Type B pancreatic cell (in vitro differentiated cells): ENCODE measurements around the gene NSD2. TPM values are rescaled to one million over a fixed set of nuclear protein-coding genes. Genes with fewer than 3 reads are reported as not detected.
"Not testable (repeated sequence)": the region's sequence is repeated elsewhere in the genome, so short reads cannot be mapped to it uniquely, and the experiment has no call there.

Experiments used
- DNase-seq: peaks from one replicate; pipeline ENCODE4 v3.0.0; 2021; ENCODE audit warnings: mixed read lengths; ENCODE audit not compliant: unreplicated experiment; ENCODE audit errors: extremely low spot score
- H3K27ac Mint-ChIP-seq: 2 replicates; pipeline ENCODE4 v1.8.0; 2021; ENCODE audit warnings: mild to moderate bottlenecking, mixed read lengths
- H3K27me3 Mint-ChIP-seq: 2 replicates; pipeline ENCODE4 v1.8.0; 2021; ENCODE audit warnings: mixed read lengths
- H3K36me3 Mint-ChIP-seq: 2 replicates; pipeline ENCODE4 v1.8.0; 2021; ENCODE audit warnings: mixed read lengths
- H3K4me1 Mint-ChIP-seq: one replicate; pipeline ENCODE4 v1.8.0; 2021; ENCODE audit warnings: mixed read lengths; ENCODE audit not compliant: unreplicated experiment
- H3K4me3 Mint-ChIP-seq: 2 replicates; pipeline ENCODE4 v1.8.0; 2021; ENCODE audit warnings: mild to moderate bottlenecking, mixed read lengths
- H3K9me3 Mint-ChIP-seq: 2 replicates; pipeline ENCODE4 v1.8.0; 2021; ENCODE audit warnings: mixed read lengths
- CTCF ChIP-seq: fragments of 200-600 bp; sonication (generic); conservative IDR thresholded peaks from 2 replicates; pipeline ENCODE4 v1.5.0; 2021; ENCODE audit warnings: antibody characterized with exemption, mild to moderate bottlenecking
- total RNA-seq: library from RNA; stranded (reverse); gene quantifications from 2 replicates; pipeline ENCODE4 v1.2.1, GENCODE V29; 2021; ENCODE audit warnings: low replicate concordance

The NSD2 gene
- total RNA-seq, 1 donor from 2014 or later, result 156 TPM

DNA sequence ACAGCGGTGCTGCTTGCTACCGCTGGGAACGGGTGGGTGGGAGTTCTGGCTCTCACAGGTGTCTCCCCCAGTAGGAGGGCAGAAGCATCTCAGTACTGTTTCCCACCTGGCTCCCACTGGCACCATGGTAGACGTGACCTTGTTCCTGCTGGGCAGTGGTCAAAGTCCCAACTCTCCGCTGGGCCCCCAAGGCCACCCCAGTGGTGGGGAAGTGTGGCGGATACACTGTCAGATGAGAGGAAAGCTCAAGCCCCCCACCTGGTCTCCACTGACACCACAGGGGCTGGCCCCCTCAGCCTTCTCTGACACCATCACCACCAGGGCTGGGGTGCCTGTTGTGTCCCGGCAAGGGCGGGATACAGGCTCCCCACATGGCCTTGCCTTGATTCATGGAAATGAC lies 39.9 kb upstream of the NSD2 start:
- no peaks in the 10 kb centered on the region for H3K9me3 Mint-ChIP-seq
- no peaks in the 10 kb centered on the region for H3K27me3 Mint-ChIP-seq
- no peak for TF ChIP-seq CTCF
- no peak overlapping the region for H3K27ac Mint-ChIP-seq
- no peaks in the 10 kb centered on the region for H3K4me1 Mint-ChIP-seq
- no peak overlapping the region for H3K4me3 Mint-ChIP-seq
- H3K36me3 Mint-ChIP-seq, result peaks cover 20% of the 10 kb centered on the region
- DNase-seq, result no peak

GRCh38 chr4:1832690-1833089 lies 38.5 kb upstream of the NSD2 start:
- H3K36me3 Mint-ChIP-seq, result peaks cover 21% of the 10 kb centered on the region
- no peaks in the 10 kb centered on the region for H3K27me3 Mint-ChIP-seq
- no peak overlapping the region for H3K27ac Mint-ChIP-seq
- H3K4me3 Mint-ChIP-seq, result no peak overlapping the region
- no peaks in the 10 kb centered on the region for H3K4me1 Mint-ChIP-seq
- no peak for TF ChIP-seq CTCF
- no peak for DNase-seq
- no peaks in the 10 kb centered on the region for H3K9me3 Mint-ChIP-seq

GRCh38 chr4:1833307-1834046 lies 37.7 kb upstream of the NSD2 start:
- Mint-ChIP-seq H3K9me3 (no peaks in the 10 kb centered on the region), H3K4me3 (no peak overlapping the region), H3K27ac (no peak overlapping the region), H3K4me1 (no peaks in the 10 kb centered on the region), H3K27me3 (no peaks in the 10 kb centered on the region), H3K36me3 (peaks cover 21% of the 10 kb centered on the region)
- no peak for TF ChIP-seq CTCF
- DNase-seq, result no peak

DNA sequence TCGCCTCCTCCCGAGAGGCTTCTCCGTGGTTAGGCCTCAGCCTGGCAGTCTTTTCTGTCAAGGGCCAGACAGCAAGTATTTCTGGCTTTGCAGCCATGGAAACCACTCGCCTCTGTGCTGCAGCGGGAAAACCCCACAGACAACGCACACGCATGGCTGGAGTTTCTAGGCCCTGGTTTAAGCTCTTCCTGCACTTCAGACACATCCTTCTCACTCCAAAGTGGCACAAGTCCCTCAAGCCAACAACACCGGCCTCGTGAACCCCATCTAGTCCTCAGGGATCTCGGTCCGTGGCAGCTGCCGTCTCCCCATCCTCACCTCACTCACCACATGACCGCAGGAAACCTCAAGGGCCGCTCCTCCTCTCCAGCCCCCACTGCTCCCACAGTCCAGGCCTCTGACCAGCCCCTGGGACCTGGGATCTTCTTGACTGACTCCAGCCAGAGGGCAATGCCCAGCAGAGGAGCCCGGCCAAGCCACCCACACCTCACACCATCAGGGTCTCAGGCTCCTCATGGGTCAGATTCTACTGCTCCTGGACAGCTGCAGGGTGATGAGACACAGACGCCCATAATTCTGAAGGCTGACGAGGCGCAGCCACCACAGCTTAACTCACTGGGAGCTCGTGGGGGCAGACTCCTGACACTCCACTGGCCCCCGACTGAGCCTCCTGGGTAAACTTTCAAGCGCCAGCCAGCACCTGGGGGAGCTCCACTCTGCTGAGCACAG lies 37.0 kb upstream of the NSD2 start:
- peaks cover 21% of the 10 kb centered on the region for H3K36me3 Mint-ChIP-seq
- H3K4me3 Mint-ChIP-seq, result no peak overlapping the region
- no peak for DNase-seq
- H3K27me3 Mint-ChIP-seq, result no peaks in the 10 kb centered on the region
- no peak overlapping the region for H3K27ac Mint-ChIP-seq
- H3K9me3 Mint-ChIP-seq, result no peaks in the 10 kb centered on the region
- no peak for TF ChIP-seq CTCF
- no peaks in the 10 kb centered on the region for H3K4me1 Mint-ChIP-seq

DNA sequence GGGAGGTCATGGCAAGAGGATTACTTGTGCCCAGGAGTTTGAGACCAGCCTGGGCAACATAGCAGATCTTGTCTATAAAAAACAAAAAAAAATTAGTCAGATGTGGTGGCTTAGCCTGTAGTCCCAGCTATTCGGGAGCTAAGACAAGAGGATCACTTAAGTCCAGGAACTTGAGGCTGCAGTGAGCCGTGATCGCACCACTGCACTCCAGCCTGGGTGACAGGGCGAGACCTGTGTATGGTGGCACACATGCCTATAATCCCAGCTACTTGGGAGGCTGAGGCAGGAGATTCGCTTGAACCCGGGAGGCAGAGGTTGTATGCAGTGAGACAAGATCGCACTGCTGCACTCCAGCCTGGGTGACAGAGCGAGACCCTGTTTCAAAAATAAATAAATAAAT lies 35.4 kb upstream of the NSD2 start:
- not testable (repeated sequence) for H3K27ac Mint-ChIP-seq, H3K4me3 Mint-ChIP-seq, H3K4me1 Mint-ChIP-seq, H3K27me3 Mint-ChIP-seq, H3K36me3 Mint-ChIP-seq, DNase-seq, H3K9me3 Mint-ChIP-seq

DNA sequence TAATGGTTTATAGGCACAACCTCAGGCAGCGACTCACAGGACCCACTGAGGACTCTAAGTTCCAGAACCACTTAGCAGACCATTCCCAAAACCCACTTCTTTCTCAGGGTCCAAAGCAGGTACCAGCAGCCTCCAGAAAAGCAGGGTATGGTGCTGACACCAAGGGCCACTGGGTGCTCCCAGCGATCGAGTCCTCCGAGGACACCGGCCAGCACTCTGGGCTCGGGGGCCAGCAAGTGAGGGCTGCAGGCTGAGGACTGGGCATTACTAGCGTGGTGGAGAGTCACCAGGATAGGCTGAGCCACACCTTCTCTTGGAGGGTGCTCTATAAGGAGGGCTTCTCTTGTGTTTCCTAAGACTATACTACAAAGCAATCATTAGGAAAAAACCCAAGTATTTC lies 34.5 kb upstream of the NSD2 start:
- no peak for TF ChIP-seq CTCF
- H3K9me3 Mint-ChIP-seq, result no peaks in the 10 kb centered on the region
- no peak overlapping the region for H3K27ac Mint-ChIP-seq
- no peak for DNase-seq
- peaks cover 5% of the 10 kb centered on the region for H3K36me3 Mint-ChIP-seq
- no peaks in the 10 kb centered on the region for H3K27me3 Mint-ChIP-seq
- H3K4me1 Mint-ChIP-seq, result no peaks in the 10 kb centered on the region
- H3K4me3 Mint-ChIP-seq, result no peak overlapping the region
